ENCODE measurements around the gene GPATCH1.

The GPATCH1 gene

GRCh38 chr19:33102893-33103292 lies 21.9 kb downstream of the GPATCH1 start:
- TF ChIP-seq, protein P1, sequence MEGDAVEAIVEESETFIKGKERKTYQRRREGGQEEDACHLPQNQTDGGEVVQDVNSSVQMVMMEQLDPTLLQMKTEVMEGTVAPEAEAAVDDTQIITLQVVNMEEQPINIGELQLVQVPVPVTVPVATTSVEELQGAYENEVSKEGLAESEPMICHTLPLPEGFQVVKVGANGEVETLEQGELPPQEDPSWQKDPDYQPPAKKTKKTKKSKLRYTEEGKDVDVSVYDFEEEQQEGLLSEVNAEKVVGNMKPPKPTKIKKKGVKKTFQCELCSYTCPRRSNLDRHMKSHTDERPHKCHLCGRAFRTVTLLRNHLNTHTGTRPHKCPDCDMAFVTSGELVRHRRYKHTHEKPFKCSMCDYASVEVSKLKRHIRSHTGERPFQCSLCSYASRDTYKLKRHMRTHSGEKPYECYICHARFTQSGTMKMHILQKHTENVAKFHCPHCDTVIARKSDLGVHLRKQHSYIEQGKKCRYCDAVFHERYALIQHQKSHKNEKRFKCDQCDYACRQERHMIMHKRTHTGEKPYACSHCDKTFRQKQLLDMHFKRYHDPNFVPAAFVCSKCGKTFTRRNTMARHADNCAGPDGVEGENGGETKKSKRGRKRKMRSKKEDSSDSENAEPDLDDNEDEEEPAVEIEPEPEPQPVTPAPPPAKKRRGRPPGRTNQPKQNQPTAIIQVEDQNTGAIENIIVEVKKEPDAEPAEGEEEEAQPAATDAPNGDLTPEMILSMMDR (IDR thresholded peaks at IDR 0.05; ENCODE audit: low read depth, low read length), result no peak
- H3K4me3 ChIP-seq (ENCODE audit: low read depth, low read length), result no peak overlapping the region

- H3K4me3 ChIP-seq (ENCODE audit: low read depth, low read length), result no peak overlapping the region
- TF ChIP-seq, protein P1 (IDR thresholded peaks at IDR 0.05; ENCODE audit: low read depth, low read length), result no peak
Measured at GRCh38 chr19:33108161-33108560, 27.2 kb downstream of the GPATCH1 start.

GRCh38 chr19:33110137-33110910 lies 29.3 kb downstream of the GPATCH1 start:
- TF ChIP-seq, protein P1 (IDR thresholded peaks at IDR 0.05; ENCODE audit: low read depth, low read length), result no peak
- no peak overlapping the region for H3K4me3 ChIP-seq (ENCODE audit: low read depth, low read length)

GRCh38 chr19:33111587-33111986 lies 30.6 kb downstream of the GPATCH1 start:
- no peak overlapping the region for H3K4me3 ChIP-seq (ENCODE audit: low read depth, low read length)
- TF ChIP-seq, protein P1 (IDR thresholded peaks at IDR 0.05; ENCODE audit: low read depth, low read length), result no peak

- no peak overlapping the region for H3K4me3 ChIP-seq (ENCODE audit: low read depth, low read length)
- TF ChIP-seq, protein P1 (IDR thresholded peaks at IDR 0.05; ENCODE audit: low read depth, low read length), result no peak
Measured at GRCh38 chr19:33114312-33114711, 33.3 kb downstream of the GPATCH1 start.

- H3K4me3 ChIP-seq (ENCODE audit: low read depth, low read length), result no peak overlapping the region
- TF ChIP-seq, protein P1 (IDR thresholded peaks at IDR 0.05; ENCODE audit: low read depth, low read length), result no peak
Measured at GRCh38 chr19:33117501-33117900, 36.5 kb downstream of the GPATCH1 start.

DNA sequence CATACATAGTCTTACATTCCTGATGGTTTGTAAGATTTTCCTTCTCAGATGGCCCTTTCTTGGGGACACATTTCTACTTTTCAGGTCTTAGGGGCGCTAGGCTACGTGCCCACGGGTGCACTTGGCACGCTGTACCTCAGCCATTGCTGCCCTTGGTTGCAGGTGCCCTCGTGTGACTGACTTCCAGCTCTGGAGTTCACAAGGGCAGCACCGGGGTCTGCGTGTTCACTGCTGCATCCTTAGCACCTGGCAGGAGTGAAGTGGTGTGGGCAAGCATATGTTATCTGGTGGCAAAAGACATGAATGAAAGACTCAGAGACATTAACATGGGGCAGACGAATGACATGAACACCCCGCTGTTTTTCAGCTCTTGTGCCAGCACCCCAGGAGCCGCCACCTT lies 37.7 kb downstream of the GPATCH1 start:
- no peak overlapping the region for H3K4me3 ChIP-seq (ENCODE audit: low read depth, low read length)
- TF ChIP-seq, protein P1 (IDR thresholded peaks at IDR 0.05; ENCODE audit: low read depth, low read length), result no peak
